Breast epithelium (tissue), 3 donors: ENCODE data around the gene SAP30BP.

ENCODE experiments used
- CTCF ChIP-seq, 3 donors: fragments of 450-650 bp; IDR thresholded peaks; one replicate each; pipeline ENCODE4 v1.5.1; 2016 to 2017; ENCODE audit warnings: antibody characterized with exemption in 3 of 3, mild to moderate bottlenecking in 3 of 3, moderate library complexity in 3 of 3
- POLR2A ChIP-seq: fragments of 450-650 bp; IDR thresholded peaks from one replicate; pipeline ENCODE4 v1.6.1; 2016; ENCODE audit warnings: antibody characterized with exemption, mild to moderate bottlenecking, moderate library complexity
- POLR2AphosphoS5 ChIP-seq, 3 donors: sonication (generic); formaldehyde crosslinking; IDR thresholded peaks; one replicate each; pipeline ENCODE4 v1.6.1; 2017; ENCODE audit warnings: antibody characterized with exemption in 3 of 3

- TF ChIP-seq CTCF (IDR thresholded peaks at IDR 0.05) (no peak), POLR2A (no peak), POLR2AphosphoS5 (IDR thresholded peaks at IDR 0.05) (no peak)
Observed at GRCh38 chr17:75622076-75622475, 45.1 kb upstream of the SAP30BP start.
